Panc1 (cell line): ENCODE results near the gene ANGPTL4.

ENCODE experiments used
- POLR2AphosphoS5 ChIP-seq: IDR thresholded peaks from 2 replicates; pipeline ENCODE4 v1.6.1; 2012; ENCODE audit warnings: mild to moderate bottlenecking, low read depth, low read length, moderate library complexity
- REST ChIP-seq, 2 experiments: IDR thresholded peaks; 2 replicates each; pipeline ENCODE4 v1.6.1; 2011 to 2012; ENCODE audit warnings: low read depth in 2 of 2, control low read depth in 1 of 2, low read length in 1 of 2, mild to moderate bottlenecking in 1 of 2, moderate library complexity in 1 of 2; ENCODE audit not compliant: insufficient read depth in 1 of 2
- SIN3A ChIP-seq: IDR thresholded peaks from 2 replicates; pipeline ENCODE4 v1.6.1; 2012; ENCODE audit warnings: low read depth, mild to moderate bottlenecking, low read length, moderate library complexity, borderline replicate concordance; ENCODE audit not compliant: insufficient read depth
- TF ChIP-seq, protein P1 (sequence below): fragments of 450-650 bp; IDR thresholded peaks from 2 replicates; pipeline ENCODE4 v1.5.1; 2017; ENCODE audit warnings: mild to moderate bottlenecking

DNA sequence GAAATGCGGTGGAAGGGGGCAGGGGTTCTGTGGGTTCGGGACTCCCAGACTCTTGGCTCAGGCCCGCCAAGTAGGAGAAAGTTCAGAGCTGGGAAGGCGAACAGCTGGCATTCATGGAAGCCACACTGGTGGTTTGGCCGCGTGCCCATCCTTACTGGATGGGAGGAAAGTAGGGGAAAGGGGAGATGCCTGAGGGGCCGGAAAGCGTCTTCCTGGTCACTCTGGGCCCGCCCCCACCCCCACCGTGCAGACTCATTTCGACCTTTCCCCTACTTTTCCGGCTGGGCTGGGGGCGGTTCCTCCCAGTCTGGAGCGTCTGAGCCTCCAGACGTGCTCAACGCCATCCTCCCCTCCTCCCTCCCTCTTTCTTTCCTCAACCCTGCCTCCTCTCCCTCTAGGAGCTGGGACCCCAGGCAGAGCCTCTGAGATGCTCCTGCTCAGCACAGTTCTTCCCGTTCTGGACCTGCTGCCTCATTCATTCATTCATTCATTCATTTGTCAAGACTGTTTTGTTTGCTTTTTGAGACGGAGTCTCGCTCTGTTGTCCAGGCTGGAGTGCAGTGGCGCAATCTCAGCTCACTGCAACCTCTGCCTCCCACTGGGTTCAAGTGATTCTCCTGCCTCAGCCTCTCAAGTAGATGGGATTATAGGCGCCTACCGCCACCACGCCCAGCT, 3.5 kb downstream of the ANGPTL4 start:
- no peak for TF ChIP-seq SIN3A
- no peak for TF ChIP-seq REST (IDR thresholded peaks at IDR 0.05; ENCODE audit: insufficient read depth in 1 of 2, low read depth in 2 of 2, low read length in 1 of 2)
- TF ChIP-seq, protein P1, sequence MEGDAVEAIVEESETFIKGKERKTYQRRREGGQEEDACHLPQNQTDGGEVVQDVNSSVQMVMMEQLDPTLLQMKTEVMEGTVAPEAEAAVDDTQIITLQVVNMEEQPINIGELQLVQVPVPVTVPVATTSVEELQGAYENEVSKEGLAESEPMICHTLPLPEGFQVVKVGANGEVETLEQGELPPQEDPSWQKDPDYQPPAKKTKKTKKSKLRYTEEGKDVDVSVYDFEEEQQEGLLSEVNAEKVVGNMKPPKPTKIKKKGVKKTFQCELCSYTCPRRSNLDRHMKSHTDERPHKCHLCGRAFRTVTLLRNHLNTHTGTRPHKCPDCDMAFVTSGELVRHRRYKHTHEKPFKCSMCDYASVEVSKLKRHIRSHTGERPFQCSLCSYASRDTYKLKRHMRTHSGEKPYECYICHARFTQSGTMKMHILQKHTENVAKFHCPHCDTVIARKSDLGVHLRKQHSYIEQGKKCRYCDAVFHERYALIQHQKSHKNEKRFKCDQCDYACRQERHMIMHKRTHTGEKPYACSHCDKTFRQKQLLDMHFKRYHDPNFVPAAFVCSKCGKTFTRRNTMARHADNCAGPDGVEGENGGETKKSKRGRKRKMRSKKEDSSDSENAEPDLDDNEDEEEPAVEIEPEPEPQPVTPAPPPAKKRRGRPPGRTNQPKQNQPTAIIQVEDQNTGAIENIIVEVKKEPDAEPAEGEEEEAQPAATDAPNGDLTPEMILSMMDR: no peak
- TF ChIP-seq POLR2AphosphoS5: peak; percentile 66; the same call in 1 of the 2 replicates
